DMS 273 (cell line): ENCODE data around the gene SLC5A1.
A peak's percentile ranks its signal among the peaks of the same experiment; 100 is the strongest.

Source experiments
- DNase-seq: peaks from one replicate; lab custom pipeline; 2025; ENCODE audit not compliant: unreplicated experiment; lab: John Stamatoyannopoulos, UW

SLC5A1 gene

DNA sequence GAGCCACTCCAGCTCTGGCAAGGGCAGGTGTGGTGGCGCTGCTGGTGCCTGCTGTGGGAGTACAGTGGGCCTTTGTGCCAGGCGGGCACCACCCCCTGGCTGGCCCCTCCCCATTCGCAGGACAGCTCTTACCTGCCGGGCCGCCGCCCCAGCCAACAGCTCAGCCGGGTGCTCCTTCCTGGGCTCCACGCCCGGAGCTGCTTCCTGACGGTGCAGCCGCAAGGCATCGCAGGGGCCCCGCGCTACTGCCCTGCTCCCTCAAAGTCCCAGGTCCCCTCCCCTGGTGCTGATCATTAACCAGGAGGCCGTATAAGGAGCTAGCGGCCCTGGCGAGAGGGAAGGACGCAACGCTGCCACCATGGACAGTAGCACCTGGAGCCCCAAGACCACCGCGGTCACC, at the start of gene SLC5A1:
TSS of gene SLC5A1 (plus strand) at position 338 of the 400 bp plus-strand sequence. CDS start at position 359, 21 bp downstream.
- DNase-seq = no peak

GRCh38 chr22:31995046-31995445, 48.0 kb upstream of the SLC5A1 start:
- peak; percentile 12 for DNase-seq

DNA sequence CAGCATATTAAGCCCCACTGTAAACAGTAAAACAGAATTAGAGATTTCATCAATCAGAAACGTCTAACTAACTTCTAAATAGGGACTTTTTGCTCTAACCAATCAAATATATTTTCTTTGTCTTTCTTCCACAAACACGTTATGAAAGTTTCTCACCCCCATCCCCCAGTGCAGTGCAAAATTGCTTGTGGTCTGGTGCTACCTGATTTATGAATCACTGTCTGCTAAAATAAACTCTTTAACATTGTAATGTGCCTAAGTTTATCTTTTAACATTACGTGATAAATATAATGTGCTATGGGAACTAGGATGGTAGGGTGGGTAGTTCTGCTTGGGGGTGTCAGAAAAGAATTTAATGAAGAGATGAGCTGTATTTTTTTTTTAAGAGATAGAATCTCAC, 47.3 kb upstream of the SLC5A1 start:
- no peak for DNase-seq

- DNase-seq = no peak
Measured at GRCh38 chr22:31998784-31999385, 44.2 kb upstream of the SLC5A1 start.

- DNase-seq = no peak
Measured at GRCh38 chr22:32000181-32000580, 42.9 kb upstream of the SLC5A1 start.

DNA sequence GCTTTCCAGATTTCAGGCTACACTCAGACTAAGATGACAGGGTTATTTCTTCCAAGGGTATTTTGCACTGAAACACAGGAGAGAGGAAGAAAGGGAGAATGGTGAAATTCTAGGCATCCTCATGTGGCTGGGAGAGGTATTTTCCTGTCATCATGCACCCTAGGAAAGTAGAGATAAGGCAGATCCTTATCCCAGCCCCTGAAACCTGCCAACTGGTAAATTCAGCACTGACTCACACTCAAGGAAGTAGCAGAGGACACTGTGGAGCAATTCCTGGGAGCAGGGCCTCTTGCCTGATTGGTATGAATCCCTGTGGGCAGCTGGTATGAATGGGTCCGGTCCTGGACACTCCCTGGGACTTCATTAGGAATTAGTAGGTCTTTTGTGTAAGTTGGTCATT, 37.6 kb upstream of the SLC5A1 start:
- DNase-seq = no peak

DNA sequence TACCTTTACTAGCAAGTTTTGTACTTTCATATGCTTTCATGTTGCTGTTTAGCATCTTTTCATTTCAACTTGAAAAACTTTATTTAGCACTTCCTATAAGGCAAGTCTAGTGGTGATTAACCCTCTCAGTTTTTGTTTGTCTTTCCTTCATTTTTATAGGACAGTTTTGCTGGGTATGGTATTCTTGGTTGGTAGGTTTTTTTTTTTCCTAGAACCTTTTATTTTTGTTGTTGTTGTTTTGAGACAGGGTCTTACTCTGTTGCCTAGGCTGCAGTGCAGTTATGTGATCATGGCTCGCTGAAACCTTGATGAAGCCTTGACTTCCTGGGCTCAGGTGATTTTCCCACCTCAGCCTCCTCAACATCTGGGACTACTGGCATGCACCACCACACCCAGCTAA, 29.9 kb upstream of the SLC5A1 start:
- no peak for DNase-seq

- no peak for DNase-seq
Measured at GRCh38 chr22:32016081-32016480, 27.0 kb upstream of the SLC5A1 start.

- no peak for DNase-seq
Measured at GRCh38 chr22:32018056-32018455, 25.0 kb upstream of the SLC5A1 start.

- DNase-seq = no peak
Measured at GRCh38 chr22:32020117-32020516, 22.9 kb upstream of the SLC5A1 start.

DNA sequence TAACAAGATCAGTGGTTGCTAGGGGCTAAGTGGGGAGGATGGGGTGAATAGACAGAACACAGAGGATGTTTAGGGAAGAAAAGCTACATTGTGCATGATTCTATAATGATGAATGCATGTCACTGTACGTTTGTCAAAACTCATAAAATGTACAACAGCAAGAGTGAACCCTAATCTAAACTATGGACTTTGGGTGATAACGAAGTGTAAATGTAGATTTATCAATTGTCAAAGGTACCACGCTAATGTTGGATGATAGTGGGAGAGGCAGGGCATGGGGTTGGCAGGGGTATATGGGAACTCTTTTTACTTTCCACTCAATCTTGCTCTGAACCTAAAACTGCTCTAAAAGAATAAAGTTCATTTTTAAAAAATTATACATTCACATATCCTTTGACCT, 21.3 kb upstream of the SLC5A1 start:
- DNase-seq = no peak

DNA sequence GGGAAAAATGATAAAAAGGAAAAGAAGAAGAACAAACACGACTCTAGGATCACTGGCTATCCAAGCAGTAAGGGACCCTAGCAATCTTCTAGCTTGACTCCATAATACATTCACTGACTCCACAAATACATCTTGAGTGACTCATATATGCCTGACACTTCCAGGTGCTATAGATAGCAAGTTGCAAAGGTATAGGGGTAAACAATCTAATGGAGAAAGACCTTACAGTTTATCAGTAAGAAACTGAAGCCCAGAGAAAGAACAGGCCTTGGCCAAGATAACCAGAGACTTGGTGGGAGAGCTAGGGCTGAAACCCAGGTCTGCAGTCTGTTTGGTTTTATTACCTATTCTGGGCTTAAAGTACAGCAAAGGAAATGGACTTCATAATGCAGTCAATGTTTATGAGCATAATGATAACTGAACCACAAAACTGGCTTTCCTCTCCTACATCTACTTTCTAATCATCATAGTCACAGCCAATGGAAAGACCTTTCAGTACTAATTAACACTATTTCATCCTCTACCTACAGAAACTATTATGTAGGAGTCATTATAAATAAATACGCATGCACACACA, 19.7 kb upstream of the SLC5A1 start:
- no peak for DNase-seq

GRCh38 chr22:32024796-32025195, 18.3 kb upstream of the SLC5A1 start:
- DNase-seq = no peak

DNA sequence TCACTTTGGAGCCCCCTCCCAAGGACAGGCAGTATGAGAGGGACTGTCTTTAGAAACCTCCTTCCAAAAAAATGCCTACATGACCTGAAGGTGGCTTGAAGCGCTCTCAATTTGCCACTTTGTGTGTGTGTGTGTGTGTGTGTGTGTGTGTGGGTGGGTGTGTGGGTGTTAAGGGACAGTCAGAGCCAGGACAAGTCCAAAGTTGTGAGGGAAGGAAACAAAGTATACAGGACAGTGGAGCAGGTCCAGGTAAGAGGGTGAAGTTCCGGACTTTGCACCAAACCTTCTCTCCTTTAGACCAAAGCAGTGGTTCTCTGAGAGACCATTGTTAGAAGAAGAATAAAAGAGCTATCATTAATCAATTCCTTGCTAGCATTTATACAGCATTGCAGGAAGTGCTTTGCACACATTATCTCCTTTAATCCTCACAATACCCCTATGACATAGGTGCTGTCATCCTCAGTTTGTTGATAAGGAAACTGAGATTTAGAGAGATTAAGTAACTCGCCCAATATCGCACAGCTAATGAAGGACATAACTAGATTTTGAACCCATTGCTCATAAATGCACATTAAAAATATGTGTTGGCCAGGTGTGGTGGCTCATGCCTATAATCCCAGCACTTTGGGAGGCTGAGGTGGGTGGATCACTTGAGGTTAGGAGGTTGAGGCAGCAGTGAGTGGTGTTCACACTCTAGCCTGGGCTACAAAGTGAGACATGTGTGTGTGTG, 12.4 kb upstream of the SLC5A1 start:
- DNase-seq = no peak

- no peak for DNase-seq
Measured at GRCh38 chr22:32031466-32031865, 11.6 kb upstream of the SLC5A1 start.

DNA sequence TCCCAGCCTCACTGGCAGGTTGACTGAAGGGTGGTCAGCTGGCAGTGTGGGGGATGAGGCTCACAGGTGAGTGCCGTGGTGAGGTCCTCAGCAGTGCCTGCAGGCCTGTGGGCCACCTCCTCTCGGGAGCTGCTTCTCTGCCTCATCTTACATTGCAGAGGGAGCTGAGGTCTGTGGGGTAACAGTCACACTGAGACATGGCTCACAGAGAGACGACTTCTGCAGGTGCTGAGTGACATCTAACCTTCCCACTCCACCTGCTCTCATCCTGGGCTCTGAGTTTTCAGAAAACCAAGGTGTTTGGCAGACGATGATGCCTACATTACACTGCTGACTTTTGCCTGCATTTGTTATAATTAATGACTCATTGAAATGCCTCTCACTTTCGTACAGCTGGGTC, 8.8 kb upstream of the SLC5A1 start:
- no peak for DNase-seq

GRCh38 chr22:32037236-32037635, 5.8 kb upstream of the SLC5A1 start:
- no peak for DNase-seq

DNA sequence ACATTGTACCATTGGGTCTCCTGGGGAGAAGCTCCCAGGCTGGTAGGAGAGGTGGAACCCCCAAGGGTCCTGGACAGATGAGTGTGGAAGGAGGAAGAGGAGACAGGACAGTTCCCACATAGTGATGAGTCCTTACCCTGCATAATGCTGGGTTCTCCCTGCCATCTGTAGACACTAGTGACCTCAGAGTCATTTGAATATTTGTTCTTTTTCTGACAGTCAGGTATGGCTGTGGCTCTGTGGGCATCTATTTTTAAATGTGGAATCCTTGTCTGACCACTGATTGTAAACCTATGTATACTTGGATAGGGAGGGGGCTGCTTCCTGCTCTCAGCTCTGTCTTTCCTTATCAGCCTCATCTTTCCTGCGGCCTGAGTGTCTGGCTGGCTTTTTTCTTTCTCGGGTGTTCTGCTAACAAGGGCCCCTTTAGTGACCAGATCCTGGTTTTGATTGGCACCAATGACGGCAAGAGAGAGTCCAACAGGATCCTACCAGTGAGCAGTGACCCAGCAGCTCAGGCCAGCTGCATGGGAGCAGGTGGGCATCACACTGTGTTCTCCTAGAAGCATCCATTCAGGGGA, 2.6 kb upstream of the SLC5A1 start:
- DNase-seq = no peak

GRCh38 chr22:32043391-32043790, 330 bp downstream of the SLC5A1 start:
- DNase-seq = no peak

DNA sequence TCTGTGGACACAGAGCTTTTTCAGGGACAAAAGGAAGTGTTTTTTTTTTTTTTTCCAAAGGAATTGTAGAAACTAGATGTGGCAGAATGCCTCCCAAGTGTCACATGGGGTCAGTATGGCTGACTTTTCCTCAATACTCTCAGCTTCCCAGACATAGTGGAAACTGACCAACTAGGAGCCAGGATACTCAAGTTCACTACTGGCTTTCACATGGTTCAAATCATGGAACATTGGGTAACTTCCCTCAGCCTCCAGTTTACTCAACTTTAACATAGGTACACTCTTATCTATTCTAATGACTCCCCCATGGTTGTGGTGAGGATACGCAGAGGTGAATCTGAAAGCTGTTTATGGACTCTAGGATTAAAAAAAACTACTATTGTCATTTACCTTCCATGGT, 1.4 kb downstream of the SLC5A1 start:
- no peak for DNase-seq

DNA sequence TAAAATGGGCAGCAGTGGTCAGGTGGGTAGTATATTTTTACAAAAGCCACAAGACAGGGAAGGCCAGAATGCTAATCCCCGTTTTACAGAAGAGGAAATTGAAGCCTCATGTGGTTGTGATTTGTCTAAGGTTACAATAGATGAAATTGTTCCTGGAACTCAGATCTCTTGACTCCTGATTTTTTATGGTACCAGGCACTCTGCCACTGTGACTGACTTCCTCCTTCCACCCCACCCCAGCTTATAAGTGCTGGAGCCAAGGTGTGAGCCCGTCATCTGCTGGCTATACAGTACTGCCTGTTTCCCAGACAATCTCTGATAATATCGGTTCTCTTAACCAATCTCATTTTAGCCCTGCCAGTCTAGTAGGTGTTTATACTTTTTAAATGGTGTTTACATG, 1.9 kb downstream of the SLC5A1 start:
- no peak for DNase-seq

DNA sequence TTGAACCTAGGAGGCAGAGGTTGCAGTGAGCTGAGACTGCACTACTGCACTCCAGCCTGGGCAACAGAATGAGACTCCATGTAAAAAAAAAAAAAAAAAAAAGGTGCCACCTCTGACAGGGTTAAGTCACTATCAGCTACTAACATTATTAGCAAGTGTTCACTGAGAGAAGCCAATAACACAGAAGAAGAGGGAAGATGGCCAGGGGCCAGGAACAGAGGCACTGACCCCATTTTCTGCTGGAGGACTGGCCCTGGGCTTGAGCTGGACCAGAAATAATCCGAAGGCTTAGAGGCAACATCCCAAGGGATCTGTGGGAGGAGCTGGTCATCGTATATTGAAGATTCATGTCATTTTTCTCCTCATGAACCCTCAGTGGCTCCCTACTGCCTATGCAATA, 5.0 kb downstream of the SLC5A1 start:
- no peak for DNase-seq
